CD14-positive monocyte (primary cell): Measurements from ENCODE around the gene THEM4. TPM values are rescaled to one million over a fixed set of nuclear protein-coding genes. Genes with fewer than 3 reads are reported as not detected.
"Not testable (repeated sequence)": the region's sequence is repeated elsewhere in the genome, so short reads cannot be mapped to it uniquely, and the experiment has no call there.

Source experiments
- DNase-seq, 3 donors: peaks; one replicate each; pipeline ENCODE4 v3.0.0-alpha.2; 2011 to 2022
- H2AFZ ChIP-seq: 2 replicates; pipeline ENCODE4 v1.6.0; 2012; ENCODE audit warnings: mild to moderate bottlenecking, low read depth, low read length, inconsistent platforms; ENCODE audit not compliant: insufficient read depth, poor library complexity, severe bottlenecking
- H3K27ac ChIP-seq, 2 donors: 1 replicate in 1 of 2; 2 replicates in 1 of 2; pipeline ENCODE4 v1.5.1; 2012 to 2013; ENCODE audit warnings: low read length in 2 of 2, control low read depth in 1 of 2, inconsistent platforms in 1 of 2, low read depth in 1 of 2, mild to moderate bottlenecking in 1 of 2
- H3K27me3 ChIP-seq, 2 donors: one replicate each; pipeline versions ENCODE4 v1.6.0 to v1.6.1; 2011 to 2013; ENCODE audit warnings: low read length in 2 of 2; ENCODE audit not compliant: control insufficient read depth in 2 of 2, insufficient read depth in 2 of 2
- H3K36me3 ChIP-seq, 2 donors: replicated peaks in 1 of 2; 1 replicate in 1 of 2; 2 replicates in 1 of 2; pipeline versions ENCODE4 v1.5.1 to v1.6.1; 2012 to 2013; ENCODE audit warnings: low read length in 2 of 2, control low read depth in 1 of 2, inconsistent platforms in 1 of 2, mild to moderate bottlenecking in 1 of 2; ENCODE audit not compliant: insufficient read depth in 2 of 2, control insufficient read depth in 1 of 2
- H3K4me1 ChIP-seq, 2 donors: 1 replicate in 1 of 2; 2 replicates in 1 of 2; pipeline versions ENCODE4 v1.5.1 to v1.6.1; 2012 to 2013; ENCODE audit warnings: low read length in 2 of 2, control low read depth in 1 of 2, inconsistent platforms in 1 of 2, mild to moderate bottlenecking in 1 of 2, moderate library complexity in 1 of 2; ENCODE audit not compliant: insufficient read depth in 2 of 2, control insufficient read depth in 1 of 2
- H3K4me2 ChIP-seq: replicated peaks from 2 replicates; pipeline ENCODE3; 2012; ENCODE audit warnings: low read length, moderate library complexity, mild to moderate bottlenecking; ENCODE audit not compliant: poor library complexity, severe bottlenecking; ENCODE audit errors: extremely low read depth
- H3K4me3 ChIP-seq, 3 experiments: fragments of 200-600 bp in 1 of 3; sonication (generic) in 1 of 3; replicated peaks in 1 of 3; 1 replicate in 2 of 3; 2 replicates in 1 of 3; pipeline ENCODE4 v1.5.1; 2011 to 2013; ENCODE audit warnings: low read length in 3 of 3, mild to moderate bottlenecking in 3 of 3, control low read depth in 2 of 3, low read depth in 2 of 3, inconsistent platforms in 1 of 3, moderate library complexity in 1 of 3
- H3K79me2 ChIP-seq: 2 replicates; pipeline ENCODE4 v1.6.0; 2012; ENCODE audit warnings: mild to moderate bottlenecking, control low read depth, inconsistent platforms, low read length, moderate library complexity; ENCODE audit not compliant: insufficient read depth
- H3K9ac ChIP-seq: 2 replicates; pipeline ENCODE4 v1.6.0; 2017; ENCODE audit warnings: low read length, mild to moderate bottlenecking; ENCODE audit not compliant: insufficient read depth, poor library complexity, severe bottlenecking
- H3K9me3 ChIP-seq, 2 donors: replicated peaks in 1 of 2; 1 replicate in 1 of 2; 2 replicates in 1 of 2; pipeline versions ENCODE4 v1.5.1 to v1.6.1; 2012 to 2013; ENCODE audit warnings: low read length in 2 of 2, control low read depth in 1 of 2; ENCODE audit not compliant: control insufficient read depth in 1 of 2, insufficient read depth in 1 of 2
- H4K20me1 ChIP-seq: 2 replicates; pipeline ENCODE4 v1.6.0; 2012; ENCODE audit warnings: mild to moderate bottlenecking, low read length, control low read depth, moderate library complexity; ENCODE audit not compliant: insufficient read depth
- H3K27ac Mint-ChIP-seq, 7 donors: one replicate each; pipeline ENCODE4 v1.8.0; 2020; ENCODE audit warnings: mild to moderate bottlenecking in 7 of 7, mixed read lengths in 7 of 7, moderate library complexity in 6 of 7, inconsistent platforms in 2 of 7
- H3K27me3 Mint-ChIP-seq, 3 donors: one replicate each; pipeline ENCODE4 v1.8.0; 2021 to 2022; ENCODE audit warnings: low read depth in 3 of 3, mild to moderate bottlenecking in 3 of 3, mixed read lengths in 3 of 3, moderate library complexity in 3 of 3, inconsistent platforms in 1 of 3
- H3K36me3 Mint-ChIP-seq, 2 donors: one replicate each; pipeline ENCODE4 v1.8.0; 2020; ENCODE audit warnings: mixed read lengths in 2 of 2, inconsistent platforms in 1 of 2, mild to moderate bottlenecking in 1 of 2
- H3K4me1 Mint-ChIP-seq: one replicate; pipeline ENCODE4 v1.8.0; 2020; ENCODE audit warnings: mild to moderate bottlenecking, mixed read lengths
- H3K4me3 Mint-ChIP-seq, 2 donors: one replicate each; pipeline ENCODE4 v1.8.0; 2020; ENCODE audit warnings: mild to moderate bottlenecking in 2 of 2, mixed read lengths in 2 of 2, moderate library complexity in 1 of 2
- H3K9me3 Mint-ChIP-seq, 7 donors: one replicate each; pipeline ENCODE4 v1.8.0; 2020 to 2022; ENCODE audit warnings: mixed read lengths in 7 of 7, mild to moderate bottlenecking in 6 of 7, moderate library complexity in 6 of 7, inconsistent platforms in 2 of 7
- WGBS: methylation state at CpG from one replicate; pipeline ENCODE4 v1.1.5; 2013; ENCODE audit warnings: missing lambda C conversion rate; ENCODE audit not compliant: insufficient coverage; 5-methylcytosine and 5-hydroxymethylcytosine counted together
- intact Hi-C, 2 donors: fragments of 100-400 bp; cut with micrococcal nuclease; formaldehyde crosslinking; loops; one replicate each; pipeline versions ENCODE4 v1.15.0 to v1.15.1; 2023
- polyA plus RNA-seq, 3 donors: library from polyadenylated mRNA; depleted of rRNA in 1 of 3; unstranded in 2 of 3; stranded (reverse) in 1 of 3; fragments of 300-500 nt in 2 of 3; fragments of >200 nt in 1 of 3; fragmentation: Illumina TruSeq in 2 of 3; gene quantifications; 1 replicate in 2 of 3; 2 replicates in 1 of 3; pipeline ENCODE4 v1.2.3, GENCODE V29; 2012 to 2021

The THEM4 gene
- polyA plus RNA-seq, 3 donors, result 3.7 to 6.0 (median 4.6) TPM

- H3K9me3 Mint-ChIP-seq, H3K27ac Mint-ChIP-seq, H3K4me2 ChIP-seq, H3K4me3 ChIP-seq, H3K4me3 Mint-ChIP-seq, H3K36me3 Mint-ChIP-seq, H3K9ac ChIP-seq, DNase-seq, H4K20me1 ChIP-seq, H3K36me3 ChIP-seq, H3K4me1 ChIP-seq, H2AFZ ChIP-seq, H3K9me3 ChIP-seq, H3K27me3 Mint-ChIP-seq, H3K27me3 ChIP-seq, intact Hi-C loops, H3K79me2 ChIP-seq, H3K4me1 Mint-ChIP-seq, H3K27ac ChIP-seq: not testable (repeated sequence)
- WGBS, result no CpG with 5 or more reads among the region's 3 CpGs
Observed at GRCh38 chr1:151884445-151884844, 24.9 kb downstream of the THEM4 start.

GRCh38 chr1:151883898-151884297 lies 25.4 kb downstream of the THEM4 start:
- intact Hi-C loops, result not testable (repeated sequence)
- no CpG with 5 or more reads among the region's 4 CpGs for WGBS

GRCh38 chr1:151882918-151883317 lies 26.4 kb downstream of the THEM4 start:
- H3K27me3 ChIP-seq, H3K27ac Mint-ChIP-seq, H3K27ac ChIP-seq, H4K20me1 ChIP-seq, H3K4me2 ChIP-seq, H3K4me1 Mint-ChIP-seq, H3K9me3 ChIP-seq, H3K36me3 Mint-ChIP-seq, H3K4me1 ChIP-seq, H3K36me3 ChIP-seq, H3K27me3 Mint-ChIP-seq, H3K9ac ChIP-seq, H3K4me3 ChIP-seq, H3K9me3 Mint-ChIP-seq, H3K4me3 Mint-ChIP-seq, DNase-seq, H3K79me2 ChIP-seq, H2AFZ ChIP-seq, intact Hi-C loops: not testable (repeated sequence)
- 90% methylated on average over 2 of the region's 5 CpGs for WGBS

More at GRCh38 chr1:151883898-151884297, 25.4 kb downstream of the THEM4 start:
- H3K27ac ChIP-seq, H3K4me3 Mint-ChIP-seq, H3K9ac ChIP-seq, H3K79me2 ChIP-seq, H2AFZ ChIP-seq, H3K27me3 ChIP-seq, H3K4me1 ChIP-seq, H3K9me3 ChIP-seq, H3K36me3 Mint-ChIP-seq, H3K4me1 Mint-ChIP-seq, H3K9me3 Mint-ChIP-seq, H3K27me3 Mint-ChIP-seq, H3K4me3 ChIP-seq, DNase-seq, H3K4me2 ChIP-seq, H4K20me1 ChIP-seq, H3K36me3 ChIP-seq, H3K27ac Mint-ChIP-seq: not testable (repeated sequence)
